ENCODE data around the gene CNPY2.
"Not testable (repeated sequence)": the region's sequence is repeated elsewhere in the genome, so short reads cannot be mapped to it uniquely, and the experiment has no call there.

The CNPY2 gene

GRCh38 chr12:56299853-56300643 lies 15.7 kb downstream of the CNPY2 start, which contains the start of gene CS:
Gene CS, minus strand, starts transcription at chr12:56300330. Its CDS starts 129 bp downstream, at chr12:56300201.
- DNase-seq = peak; percentile 98

DNA sequence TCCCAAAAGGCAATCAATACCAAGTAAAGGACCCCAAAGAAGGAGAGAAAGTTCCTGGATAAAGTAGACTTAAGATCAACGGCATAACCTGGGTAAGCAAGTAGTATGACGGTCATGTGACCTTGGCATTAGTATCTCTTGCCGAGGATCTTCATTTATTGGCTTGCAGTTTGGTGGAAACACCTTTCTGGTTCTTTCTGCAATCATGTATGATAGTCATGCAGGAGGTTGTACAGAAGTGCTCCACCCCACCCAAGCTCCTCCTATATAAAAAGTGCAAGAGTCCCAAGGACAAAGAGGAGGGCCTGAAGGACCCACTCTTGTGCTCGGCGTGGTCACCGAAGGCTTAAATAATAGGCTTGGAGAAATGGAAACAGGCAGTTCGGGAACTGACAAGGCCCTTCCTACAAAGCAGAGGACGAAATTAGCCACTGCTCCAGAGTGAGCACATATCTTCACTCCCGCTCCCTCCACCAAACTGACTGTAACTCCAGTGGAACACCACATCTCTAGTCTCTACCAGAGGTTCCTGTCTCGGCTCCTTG lies 16.4 kb downstream of the CNPY2 start:
- no peak for DNase-seq

DNA sequence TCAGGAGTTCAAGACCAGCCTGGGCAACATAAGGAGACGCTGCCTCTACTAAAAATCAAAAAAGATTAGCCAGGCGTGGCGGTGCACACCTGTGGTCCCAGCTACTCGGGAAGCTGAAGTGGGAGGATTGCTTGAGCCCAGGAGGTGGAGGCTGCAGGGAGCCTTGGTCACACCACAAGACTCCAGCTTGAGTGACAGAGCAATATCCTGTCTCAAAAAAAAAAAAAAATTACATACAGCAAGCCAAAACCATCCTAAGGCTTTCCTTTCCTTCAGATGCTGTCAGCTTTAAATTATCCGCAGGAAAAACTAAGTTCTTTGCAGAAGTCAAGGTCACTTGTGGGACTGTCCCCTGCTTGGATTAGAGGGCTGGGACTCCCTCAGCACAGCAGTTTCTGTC lies 17.0 kb downstream of the CNPY2 start:
- no peak for DNase-seq

DNA sequence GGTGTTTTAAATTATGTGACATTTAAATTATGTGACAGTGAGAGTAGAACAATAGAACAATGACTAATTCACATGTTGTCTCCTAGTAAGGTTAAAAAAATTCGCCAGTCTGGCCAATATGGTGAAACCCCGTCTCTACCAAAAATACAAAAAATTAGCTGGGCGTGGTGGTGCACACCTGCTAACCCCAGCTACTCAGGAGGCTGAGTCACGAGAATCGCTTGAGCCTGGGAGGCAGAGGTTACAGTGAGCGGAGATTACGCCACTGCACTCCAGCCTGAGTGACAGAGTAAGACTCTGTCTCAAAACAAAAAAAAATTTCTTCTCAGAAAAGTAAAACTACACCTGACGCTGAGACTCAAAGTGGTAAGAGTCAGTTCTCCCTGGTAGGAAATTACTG lies 18.4 kb downstream of the CNPY2 start:
- no peak for DNase-seq

GRCh38 chr12:56296295-56296694 lies 19.5 kb downstream of the CNPY2 start:
- no peak for DNase-seq

- no peak for DNase-seq
Measured at GRCh38 chr12:56293795-56294194, 22.0 kb downstream of the CNPY2 start.

GRCh38 chr12:56288705-56289387 lies 26.9 kb downstream of the CNPY2 start:
- DNase-seq = no peak

- DNase-seq = no peak
Measured at GRCh38 chr12:56286044-56286830, 29.6 kb downstream of the CNPY2 start.

DNA sequence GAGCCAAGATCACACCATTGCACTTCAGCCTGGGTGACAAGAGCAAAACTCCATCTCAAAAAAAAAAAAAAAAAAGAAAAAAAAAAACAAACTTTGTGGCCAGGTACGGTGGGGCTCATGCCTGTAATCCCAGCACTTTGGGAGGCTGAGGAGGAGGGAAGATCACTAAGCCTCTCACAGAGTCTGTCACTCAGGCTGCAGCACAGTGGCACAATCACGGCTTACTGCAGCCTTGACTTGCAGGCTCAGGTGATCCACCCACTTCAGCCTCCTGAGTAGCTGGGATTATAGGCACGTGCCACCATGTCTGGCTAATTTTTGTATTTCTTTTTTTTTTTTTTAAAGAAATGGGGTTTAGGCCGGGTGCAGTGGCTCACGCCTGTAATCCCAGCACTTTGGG lies 31.5 kb downstream of the CNPY2 start:
- not testable (repeated sequence) for DNase-seq

GRCh38 chr12:56282579-56282978 lies 33.2 kb downstream of the CNPY2 start:
- DNase-seq = no peak

DNA sequence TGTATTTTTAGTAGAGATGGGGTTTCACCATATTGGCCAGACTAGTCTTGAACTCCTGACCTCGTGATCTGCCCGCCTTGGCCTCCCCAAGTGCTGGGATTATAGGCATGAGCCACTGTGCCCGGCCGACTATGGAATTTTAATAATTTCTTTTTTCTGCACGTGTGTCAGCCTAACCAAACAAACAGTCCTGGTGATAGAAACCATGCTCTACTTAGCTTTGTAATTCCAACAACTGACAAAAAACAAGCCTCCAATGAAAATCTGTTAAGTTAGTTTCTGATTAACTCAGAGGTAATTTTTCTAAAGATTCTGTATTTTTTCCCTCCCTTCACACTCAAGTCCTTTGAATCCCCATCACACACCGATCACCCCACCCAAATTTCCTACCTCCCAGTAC lies 33.8 kb downstream of the CNPY2 start:
- DNase-seq = no peak

DNA sequence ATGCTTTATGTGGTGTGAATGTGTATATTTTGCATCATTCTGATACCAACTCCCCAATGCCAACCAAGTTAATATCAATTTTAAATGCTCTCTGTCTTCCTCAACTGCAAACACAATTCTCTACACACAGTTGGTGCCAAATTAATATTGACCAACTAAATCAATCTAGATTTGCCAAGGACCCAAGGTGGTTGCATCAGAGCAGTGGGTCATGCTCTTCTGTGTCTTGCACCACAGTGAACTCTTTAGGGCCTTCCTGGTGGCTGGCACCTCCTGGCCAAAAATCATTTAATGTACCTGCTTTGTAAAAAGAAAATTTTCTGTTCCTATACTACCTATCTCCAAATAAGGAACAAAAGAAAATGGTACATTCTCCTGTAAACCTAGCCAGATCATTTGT lies 34.9 kb downstream of the CNPY2 start:
- no peak for DNase-seq

GRCh38 chr12:56278905-56279304 lies 36.9 kb downstream of the CNPY2 start:
- DNase-seq = no peak

- no peak for DNase-seq
Measured at GRCh38 chr12:56274299-56274698, 41.5 kb downstream of the CNPY2 start.

DNA sequence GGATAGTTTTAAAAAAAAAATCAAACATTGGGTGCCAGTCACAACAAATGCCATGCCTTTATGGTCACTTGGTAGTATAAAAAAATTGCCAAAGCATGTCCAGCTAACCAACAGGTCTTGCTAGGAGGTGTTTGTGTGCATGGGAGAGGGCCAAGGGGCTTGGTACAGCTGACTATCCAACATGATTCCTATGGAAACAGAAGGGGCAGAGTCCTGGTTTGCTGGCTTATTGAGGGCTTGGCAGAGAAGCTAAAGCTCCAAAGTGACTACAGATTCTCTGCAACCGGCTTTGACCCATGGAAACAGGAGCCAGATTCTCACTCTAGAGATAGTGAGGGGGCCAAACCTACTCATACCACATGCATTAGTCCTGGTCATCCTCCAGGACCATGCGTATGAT lies 43.3 kb downstream of the CNPY2 start:
- not testable (repeated sequence) for DNase-seq

DNA sequence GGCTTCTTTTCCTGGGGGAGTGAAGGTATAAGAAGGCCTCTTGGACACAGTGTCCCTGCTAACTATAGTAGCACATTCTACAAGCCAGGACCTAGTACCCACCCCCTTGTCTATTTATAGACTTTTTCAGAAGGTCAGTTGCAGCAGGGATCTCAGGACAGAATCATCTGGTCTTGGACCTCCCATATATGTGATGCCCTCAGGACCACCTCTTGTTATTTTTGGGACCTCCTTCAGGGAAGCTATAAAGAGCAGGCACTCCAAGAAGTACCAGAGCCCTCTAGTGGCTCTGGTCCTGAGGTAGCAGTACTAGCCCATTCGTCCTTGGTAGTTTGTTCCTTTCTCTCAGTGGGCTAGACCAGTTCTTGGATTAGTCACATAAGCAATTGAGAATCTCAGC lies 44.8 kb downstream of the CNPY2 start:
- no peak for DNase-seq

GRCh38 chr12:56267443-56268071 lies 48.2 kb downstream of the CNPY2 start:
- DNase-seq = peak; percentile 10

DNA sequence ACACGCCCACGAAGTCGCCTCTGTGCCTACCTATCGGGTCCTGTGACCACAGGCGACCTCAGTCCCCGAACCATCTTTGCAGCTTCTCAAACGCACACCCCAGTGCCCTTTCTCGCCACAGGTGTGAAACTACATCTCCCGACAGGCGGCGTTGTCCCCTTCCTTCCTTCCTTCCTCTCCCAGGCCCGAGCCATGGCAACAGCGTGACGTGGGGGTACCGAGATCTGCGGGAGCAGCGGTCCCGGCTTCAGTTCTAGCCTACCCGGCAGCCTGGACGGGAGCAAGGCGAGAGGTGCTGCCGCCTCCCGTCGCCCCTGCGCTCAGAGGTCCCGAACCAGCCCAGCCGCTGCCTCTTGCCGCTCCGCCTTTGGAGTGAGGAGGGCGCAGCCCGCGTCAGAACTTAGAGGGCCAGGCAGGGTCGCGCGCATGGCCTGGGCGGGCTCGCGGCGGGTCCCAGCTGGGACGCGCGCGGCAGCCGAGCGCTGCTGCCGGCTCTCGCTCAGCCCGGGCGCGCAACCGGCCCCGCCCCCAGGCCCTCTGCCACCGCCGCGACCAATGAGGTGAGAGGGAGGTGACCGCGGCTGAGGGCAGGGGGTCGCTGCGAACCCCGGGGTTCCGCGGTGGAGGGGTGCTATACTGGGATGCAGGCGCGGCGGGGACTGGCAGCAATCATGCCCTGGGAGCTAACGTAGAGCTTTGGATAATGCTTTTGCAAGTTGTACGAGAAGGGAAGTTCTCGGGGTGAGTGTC lies 48.9 kb downstream of the CNPY2 start, which contains the start of gene COQ10A:
Gene COQ10A, plus strand, starts transcription at position 250 of the 750 bp plus-strand sequence. Its CDS starts 177 bp downstream, at position 427.
- DNase-seq = peak; percentile 99

GRCh38 chr12:56266068-56266692 lies 49.6 kb downstream of the CNPY2 start:
- DNase-seq = not testable (repeated sequence)

DNA sequence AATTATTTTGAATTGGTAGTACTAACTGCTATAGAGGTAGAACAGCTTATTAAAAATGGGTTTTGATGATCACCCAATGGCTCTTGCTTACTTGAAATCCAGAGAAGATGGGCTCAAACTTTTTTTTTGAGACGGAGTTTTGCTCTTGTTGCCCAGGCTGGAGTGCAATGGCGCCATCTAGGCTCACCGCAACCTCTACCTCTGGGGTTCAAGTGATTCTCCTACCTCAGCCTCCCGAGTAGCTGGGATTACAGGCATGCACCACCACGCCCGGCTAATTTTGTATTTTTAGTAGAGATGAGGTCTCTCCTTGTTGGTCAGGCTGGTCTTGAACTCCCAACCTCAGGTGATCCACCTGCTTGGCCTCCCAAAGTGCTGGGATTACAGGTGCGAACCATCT lies 52.8 kb downstream of the CNPY2 start:
- DNase-seq = not testable (repeated sequence)
